Stimulated activated CD8-positive, alpha-beta memory T cell treated with anti-CD3 and anti-CD28 coated beads, Interleukin-4, amount 100 ng/mL, for 24 hours (primary cell): ENCODE measurements around the gene HOXA6.
A peak's percentile ranks its signal among the peaks of the same experiment; 100 is the strongest.

Experiments used
- DNase-seq: peaks from one replicate; pipeline ENCODE4 v3.0.0-alpha.2; 2020; ENCODE audit warnings: low read depth

HOXA6 gene

GRCh38 chr7:27096768-27097514 is 50.6 kb downstream of the HOXA6 start:
- DNase-seq, result no peak

- DNase-seq, result peak; percentile 60
These were observed 51.4 kb downstream of the HOXA6 start, which contains the start of gene HOXA1 for GRCh38 chr7:27095897-27096767. HOXA1 (minus strand) TSS chr7:27096000; CDS start chr7:27095912, 88 bp downstream.
